ENCODE data around the gene CD74. TPM values are rescaled to one million over a fixed set of nuclear protein-coding genes. Genes with fewer than 3 reads are reported as not detected.

CD74 gene
- total RNA-seq, 1 donor from 2014 or later: not detected

DNA sequence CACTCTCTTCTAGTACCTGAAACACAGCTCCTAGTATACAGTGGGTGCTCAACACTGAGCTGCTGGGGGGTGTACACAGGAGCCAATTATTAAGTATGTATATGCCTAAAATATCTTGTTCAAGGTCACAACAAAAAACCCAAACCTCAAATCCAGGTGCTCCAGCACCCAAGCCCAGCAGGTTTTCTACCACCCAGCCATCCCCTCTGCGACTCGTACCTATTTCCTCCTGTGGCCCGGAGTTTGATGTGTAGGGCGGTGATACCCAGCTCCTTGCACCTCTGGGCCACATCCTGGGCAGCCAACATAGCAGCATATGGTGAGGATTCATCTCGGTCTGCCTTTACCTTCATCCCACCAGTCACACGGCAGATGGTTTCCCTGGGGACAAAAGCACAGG lies 33.9 kb upstream of the CD74 start:
- no peak for TF ChIP-seq CTCF (IDR thresholded peaks at IDR 0.05)
- peaks cover 48% of the 10 kb centered on the region for H3K36me3 Mint-ChIP-seq (ENCODE audit: unreplicated experiment)
- no peaks in the 10 kb centered on the region for H3K27me3 Mint-ChIP-seq (ENCODE audit: unreplicated experiment)
- H3K9me3 Mint-ChIP-seq (ENCODE audit: unreplicated experiment): peaks cover 5% of the 10 kb centered on the region
- no peak overlapping the region for H3K4me3 Mint-ChIP-seq (ENCODE audit: unreplicated experiment)
- H3K4me1 Mint-ChIP-seq (ENCODE audit: unreplicated experiment): peaks cover 21% of the 10 kb centered on the region
- no peak overlapping the region for H3K27ac Mint-ChIP-seq (ENCODE audit: unreplicated experiment)
- DNase-seq (ENCODE audit: extremely low spot score, unreplicated experiment): no peak

GRCh38 chr5:150446088-150446487 lies 33.4 kb upstream of the CD74 start:
- H3K27me3 Mint-ChIP-seq (ENCODE audit: unreplicated experiment): no peaks in the 10 kb centered on the region
- TF ChIP-seq CTCF (IDR thresholded peaks at IDR 0.05): no peak
- no peak overlapping the region for H3K4me3 Mint-ChIP-seq (ENCODE audit: unreplicated experiment)
- DNase-seq (ENCODE audit: extremely low spot score, unreplicated experiment): no peak
- H3K36me3 Mint-ChIP-seq (ENCODE audit: unreplicated experiment): peaks cover 48% of the 10 kb centered on the region
- peaks cover 21% of the 10 kb centered on the region for H3K4me1 Mint-ChIP-seq (ENCODE audit: unreplicated experiment)
- H3K9me3 Mint-ChIP-seq (ENCODE audit: unreplicated experiment): peaks cover 5% of the 10 kb centered on the region
- no peak overlapping the region for H3K27ac Mint-ChIP-seq (ENCODE audit: unreplicated experiment)

GRCh38 chr5:150444770-150445169 lies 32.1 kb upstream of the CD74 start:
- H3K9me3 Mint-ChIP-seq (ENCODE audit: unreplicated experiment): no peaks in the 10 kb centered on the region

DNA sequence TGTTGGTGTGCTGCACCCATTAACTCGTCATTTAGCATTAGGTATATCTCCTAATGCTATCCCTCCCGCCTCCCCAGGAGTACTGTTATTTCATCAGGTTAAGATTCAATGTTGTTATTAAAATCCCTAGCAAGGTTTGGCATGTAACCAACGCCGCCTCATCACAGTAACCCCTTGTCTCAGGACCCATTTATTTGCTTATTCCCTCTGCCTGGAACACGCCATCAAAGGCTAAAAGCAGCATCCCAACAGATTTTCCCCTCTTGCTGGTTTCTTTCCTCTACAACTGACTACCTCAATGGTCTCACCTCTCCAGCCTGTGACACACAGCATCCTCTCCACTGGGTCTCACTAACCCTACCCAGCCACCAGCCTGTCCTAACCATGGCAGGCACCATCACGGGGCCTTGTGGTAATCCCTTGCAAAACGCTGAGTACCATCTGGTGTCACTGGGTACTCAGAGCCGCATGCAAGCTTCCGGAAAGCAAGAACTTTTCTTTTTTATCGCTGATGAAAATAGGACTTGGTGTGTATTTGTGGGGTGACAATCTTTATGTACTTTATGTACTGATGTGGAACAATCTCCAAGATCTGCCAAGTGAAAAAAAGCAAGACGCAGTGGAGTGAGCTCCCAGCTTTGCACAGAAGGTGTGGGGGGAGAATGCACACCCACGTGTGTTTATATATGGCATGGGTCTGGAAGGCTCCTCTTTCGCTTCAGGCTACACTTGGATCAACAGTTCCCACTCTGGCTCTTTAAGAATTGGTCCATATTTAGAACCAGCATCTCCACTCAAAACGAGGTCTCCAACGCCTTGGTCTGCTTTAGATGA lies 30.7 kb upstream of the CD74 start:
- TF ChIP-seq CTCF (IDR thresholded peaks at IDR 0.05): no peak
- H3K4me1 Mint-ChIP-seq (ENCODE audit: unreplicated experiment): peaks cover 14% of the 10 kb centered on the region
- no peaks in the 10 kb centered on the region for H3K9me3 Mint-ChIP-seq (ENCODE audit: unreplicated experiment)
- no peak overlapping the region for H3K4me3 Mint-ChIP-seq (ENCODE audit: unreplicated experiment)
- no peak for DNase-seq (ENCODE audit: extremely low spot score, unreplicated experiment)
- peaks cover 45% of the 10 kb centered on the region for H3K36me3 Mint-ChIP-seq (ENCODE audit: unreplicated experiment)
- no peaks in the 10 kb centered on the region for H3K27me3 Mint-ChIP-seq (ENCODE audit: unreplicated experiment)
- H3K27ac Mint-ChIP-seq (ENCODE audit: unreplicated experiment): peak overlapping the region; percentile 4

More at GRCh38 chr5:150444770-150445169, 32.1 kb upstream of the CD74 start:
- Mint-ChIP-seq H3K27me3 (ENCODE audit: unreplicated experiment) (no peaks in the 10 kb centered on the region), H3K4me3 (ENCODE audit: unreplicated experiment) (no peak overlapping the region), H3K4me1 (ENCODE audit: unreplicated experiment) (peaks cover 19% of the 10 kb centered on the region), H3K27ac (ENCODE audit: unreplicated experiment) (no peak overlapping the region), H3K36me3 (ENCODE audit: unreplicated experiment) (peaks cover 46% of the 10 kb centered on the region)
- no peak for TF ChIP-seq CTCF (IDR thresholded peaks at IDR 0.05)
- DNase-seq (ENCODE audit: extremely low spot score, unreplicated experiment): no peak

GRCh38 chr5:150442699-150443080 lies 30.0 kb upstream of the CD74 start:
- H3K27me3 Mint-ChIP-seq (ENCODE audit: unreplicated experiment): no peaks in the 10 kb centered on the region
- H3K9me3 Mint-ChIP-seq (ENCODE audit: unreplicated experiment): no peaks in the 10 kb centered on the region
- no peak for DNase-seq (ENCODE audit: extremely low spot score, unreplicated experiment)
- no peak for TF ChIP-seq CTCF (IDR thresholded peaks at IDR 0.05)
- H3K27ac Mint-ChIP-seq (ENCODE audit: unreplicated experiment): no peak overlapping the region
- peaks cover 39% of the 10 kb centered on the region for H3K36me3 Mint-ChIP-seq (ENCODE audit: unreplicated experiment)
- H3K4me1 Mint-ChIP-seq (ENCODE audit: unreplicated experiment): peaks cover 6% of the 10 kb centered on the region
- H3K4me3 Mint-ChIP-seq (ENCODE audit: unreplicated experiment): no peak overlapping the region

All from osteocyte (in vitro differentiated cells).